AML-193 (cell line): Measurements from ENCODE around the gene TIRAP.
A peak's percentile ranks its signal among the peaks of the same experiment; 100 is the strongest.
"Not testable (repeated sequence)": the region's sequence is repeated elsewhere in the genome, so short reads cannot be mapped to it uniquely, and the experiment has no call there.

Experiments used
- DNase-seq, 2 experiments: peaks; one replicate each; lab custom pipeline; 2025; lab: John Stamatoyannopoulos, UW

TIRAP gene

DNA sequence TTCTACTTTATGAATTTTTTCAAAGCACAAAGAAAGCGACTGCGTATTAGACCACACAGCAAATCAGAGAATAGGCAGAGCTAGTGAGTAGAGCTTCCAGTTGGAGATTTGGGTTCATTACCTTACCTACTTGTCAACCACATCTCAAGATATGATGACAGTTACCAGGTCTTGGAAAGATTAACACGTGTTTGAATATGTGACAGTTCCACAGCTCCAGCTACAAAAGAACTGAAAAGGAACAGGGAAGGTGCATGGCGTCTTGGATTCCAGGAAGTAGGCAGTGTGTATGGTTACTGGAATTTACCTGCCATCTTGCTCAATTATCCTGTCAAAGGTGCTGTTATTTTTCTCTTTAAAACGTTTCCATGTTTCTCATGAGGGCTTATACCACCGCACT is 5.3 kb downstream of the TIRAP start:
- DNase-seq = no peak

DNA sequence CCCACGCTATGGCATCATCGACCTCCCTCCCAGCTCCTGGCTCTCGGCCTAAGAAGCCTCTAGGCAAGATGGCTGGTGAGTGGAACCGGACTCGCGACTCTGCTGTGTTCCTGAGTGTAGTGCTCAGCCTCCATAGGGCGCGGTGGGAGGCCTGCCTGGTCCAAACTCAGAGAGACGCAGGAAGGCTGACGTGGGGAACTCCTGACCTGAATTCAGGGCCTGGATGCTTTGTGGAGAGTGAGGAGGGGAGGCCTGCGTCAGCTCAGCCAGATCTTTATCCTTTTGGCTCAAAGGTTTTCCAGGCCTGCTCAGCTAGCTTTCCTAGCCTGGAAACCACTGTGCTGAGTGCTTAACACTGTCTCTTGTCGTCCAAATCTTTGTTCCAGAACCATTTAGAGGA is 8.0 kb downstream of the TIRAP start:
- no peak for DNase-seq

DNA sequence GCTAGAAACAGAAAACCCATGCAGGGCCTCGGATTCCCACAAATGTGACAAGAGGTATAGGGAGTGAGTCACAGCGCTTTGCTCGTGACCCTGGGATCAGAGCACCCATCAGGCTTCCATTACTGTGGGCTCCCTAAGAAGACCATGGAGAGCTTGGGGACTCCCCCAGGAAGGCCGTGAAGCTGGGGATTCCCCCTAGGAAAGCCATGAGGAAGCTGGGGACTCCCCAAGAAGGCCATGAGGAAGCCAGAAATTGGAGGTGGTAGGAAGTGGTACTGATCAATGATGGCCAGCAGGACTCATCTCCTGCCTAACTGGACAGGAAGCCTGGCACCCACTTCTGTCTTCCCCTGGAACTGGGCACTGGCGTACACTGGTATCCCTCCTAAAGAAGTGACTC is 10.8 kb downstream of the TIRAP start:
- no peak for DNase-seq

DNA sequence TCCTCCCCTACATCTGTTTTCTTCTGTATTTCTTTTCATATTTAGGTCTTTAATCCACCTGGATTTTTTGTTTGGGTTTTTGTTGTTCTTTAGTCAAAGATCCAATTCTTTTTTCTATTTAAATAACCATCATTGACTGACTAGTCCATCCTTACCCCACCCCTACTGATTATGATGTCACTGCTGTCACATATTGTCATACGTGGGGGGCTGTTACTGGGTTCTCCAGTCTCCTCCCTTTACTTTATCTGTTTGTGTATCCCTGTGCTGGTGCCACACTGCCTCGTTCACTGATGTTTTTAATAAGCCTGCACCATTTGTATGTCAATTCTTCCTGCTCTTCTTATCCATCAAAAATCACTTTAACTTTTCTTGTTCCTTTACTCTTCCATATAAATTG is 14.1 kb downstream of the TIRAP start:
- no peak for DNase-seq

DNA sequence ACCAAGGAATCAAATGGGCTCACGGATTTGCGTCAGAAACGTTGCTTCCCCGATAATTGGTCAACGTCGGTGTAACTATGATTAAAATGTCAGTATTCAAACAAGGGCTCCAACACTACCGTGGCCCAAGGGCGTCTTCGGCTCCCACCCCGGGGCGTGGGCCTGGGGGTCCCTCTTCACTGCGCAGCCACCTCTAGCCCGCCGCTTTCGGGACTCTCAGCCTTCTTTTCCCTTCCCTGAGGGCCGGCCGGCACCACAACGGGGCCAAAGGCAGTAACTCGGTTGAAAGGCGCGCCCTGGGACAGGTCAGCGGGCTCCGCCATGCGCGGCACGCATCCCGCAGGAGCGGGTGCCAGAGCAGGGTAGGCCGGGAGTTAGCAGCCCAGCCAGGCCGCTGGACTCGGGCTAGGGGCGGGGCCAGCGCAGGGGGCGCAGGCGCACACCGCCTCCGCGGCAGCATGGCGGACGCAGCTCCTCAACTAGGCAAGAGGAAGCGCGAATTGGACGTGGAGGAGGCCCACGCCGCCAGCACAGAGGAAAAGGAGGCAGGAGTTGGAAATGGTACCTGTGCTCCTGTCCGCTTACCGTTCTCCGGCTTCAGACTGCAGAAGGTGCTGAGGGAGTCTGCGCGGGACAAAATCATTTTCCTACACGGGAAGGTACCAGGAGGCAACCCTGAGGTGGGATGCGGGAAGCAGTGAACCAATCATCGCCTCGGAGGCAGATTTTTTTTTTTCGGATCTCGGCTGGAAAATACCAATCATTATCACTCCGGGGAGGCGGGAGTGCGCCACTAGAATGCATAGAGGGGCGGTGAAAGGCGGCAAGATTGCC is 20.9 kb downstream of the TIRAP start, which contains the start of gene DCPS:
Gene DCPS, plus strand, starts transcription at position 438 of the 834 bp plus-strand sequence. Its CDS starts 21 bp downstream, at position 459.
- peak; percentile 82 to 83 for DNase-seq

DNA sequence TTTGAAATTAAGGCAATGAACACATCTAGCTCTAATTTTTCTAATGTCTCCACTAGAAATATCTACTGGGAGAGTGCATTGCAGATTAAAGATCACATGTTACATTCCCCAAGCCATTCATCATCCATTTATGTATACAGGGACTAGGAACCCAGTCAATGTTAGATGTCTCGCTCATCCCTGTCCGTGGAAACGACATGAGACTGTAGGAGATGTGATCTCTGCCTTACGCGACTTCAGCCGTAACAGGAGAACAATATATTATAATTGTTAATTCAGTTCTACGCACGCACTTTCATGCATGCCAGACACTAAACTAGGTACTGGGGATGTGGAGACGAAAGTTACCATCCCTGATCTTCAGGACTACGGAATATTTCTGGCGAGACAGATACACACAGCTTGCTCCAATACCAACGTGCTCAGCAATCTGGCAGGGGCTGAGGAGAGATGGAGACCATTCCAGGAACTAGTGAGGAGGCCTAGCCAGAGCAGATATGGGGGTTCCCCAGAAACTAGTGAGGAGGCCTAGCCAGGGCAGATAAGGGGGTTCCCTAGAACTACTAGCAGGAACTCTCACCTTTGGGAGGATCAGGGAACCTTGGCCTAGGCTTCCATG is 21.7 kb downstream of the TIRAP start:
- DNase-seq = no peak

DNA sequence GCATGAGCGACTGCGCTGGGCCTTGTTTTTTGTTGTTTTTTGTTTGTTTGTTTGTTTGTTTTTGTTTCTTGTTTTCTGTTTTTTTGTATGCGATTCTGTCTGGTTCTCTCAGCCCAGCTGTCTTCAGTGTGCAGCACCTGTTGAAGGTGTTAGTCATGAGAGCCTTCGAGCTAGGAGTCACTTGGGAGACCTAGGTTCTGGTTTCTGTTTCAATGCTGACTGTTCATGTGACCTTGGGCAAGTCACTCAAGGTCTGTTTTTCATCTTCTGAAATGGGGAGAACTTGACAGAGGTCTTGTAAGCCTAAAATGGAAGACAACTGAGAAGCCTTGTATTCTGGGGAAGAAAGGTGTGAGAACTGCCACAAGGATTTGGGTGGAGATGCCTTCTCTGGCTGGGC is 22.8 kb downstream of the TIRAP start:
- DNase-seq = no peak

DNA sequence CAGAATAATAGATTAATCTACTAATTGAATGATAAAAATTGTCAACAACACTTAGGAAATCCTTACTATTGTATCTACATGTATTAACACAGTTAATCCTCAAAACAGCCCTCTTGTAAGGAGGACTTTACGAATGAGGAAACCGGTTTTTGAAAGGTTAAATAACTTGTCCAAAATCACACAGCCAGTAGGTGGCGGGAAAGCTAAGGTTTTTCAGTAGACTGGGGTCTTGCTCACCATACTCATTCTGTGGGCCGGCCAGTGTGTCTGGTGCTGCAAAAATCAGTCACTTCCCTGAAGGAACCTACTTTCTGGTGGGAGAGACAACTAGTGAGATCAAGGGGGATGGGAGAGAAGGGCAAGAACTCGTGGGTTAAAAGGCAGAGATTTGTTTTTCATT is 24.8 kb downstream of the TIRAP start:
- peak; percentile 48 to 75 for DNase-seq

DNA sequence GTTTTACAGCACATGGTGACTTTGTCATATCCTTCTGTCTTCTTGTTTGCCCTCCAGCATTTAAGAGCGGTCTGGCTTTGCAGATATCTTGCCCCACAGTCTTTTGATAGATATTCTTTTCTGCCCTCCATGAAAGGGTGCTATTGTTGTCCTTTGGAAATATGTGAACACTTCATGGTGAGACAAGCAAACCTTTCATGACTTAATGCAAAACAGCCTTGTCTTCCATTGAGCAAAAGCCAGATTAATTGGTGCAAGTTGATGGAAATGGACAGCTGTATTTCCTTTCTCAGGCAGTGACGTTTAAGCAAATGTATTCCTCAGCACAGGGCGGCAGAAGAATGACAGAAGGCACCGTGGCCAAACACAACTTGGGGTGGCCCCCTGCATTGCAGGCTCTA is 25.4 kb downstream of the TIRAP start:
- DNase-seq = no peak

DNA sequence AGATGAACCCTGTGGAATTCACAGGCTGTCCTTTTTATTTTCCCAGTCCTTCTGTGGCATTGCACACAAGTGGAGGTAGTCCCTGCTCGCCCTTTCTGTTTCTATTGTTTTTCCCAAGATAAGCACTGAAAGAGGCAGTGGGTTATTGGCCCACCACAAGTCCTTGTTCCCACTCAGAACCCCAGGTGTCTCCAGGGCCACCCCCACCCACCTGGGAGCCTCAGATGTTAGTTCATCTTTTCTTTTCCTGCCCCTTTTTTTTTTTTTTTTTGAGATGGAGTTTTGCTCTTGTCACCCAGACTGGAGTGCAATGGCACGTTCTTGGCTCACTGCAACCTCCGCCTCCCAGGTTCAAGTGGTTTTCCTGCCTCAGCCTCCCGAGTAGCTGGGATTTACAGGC is 25.9 kb downstream of the TIRAP start:
- DNase-seq = not testable (repeated sequence)

DNA sequence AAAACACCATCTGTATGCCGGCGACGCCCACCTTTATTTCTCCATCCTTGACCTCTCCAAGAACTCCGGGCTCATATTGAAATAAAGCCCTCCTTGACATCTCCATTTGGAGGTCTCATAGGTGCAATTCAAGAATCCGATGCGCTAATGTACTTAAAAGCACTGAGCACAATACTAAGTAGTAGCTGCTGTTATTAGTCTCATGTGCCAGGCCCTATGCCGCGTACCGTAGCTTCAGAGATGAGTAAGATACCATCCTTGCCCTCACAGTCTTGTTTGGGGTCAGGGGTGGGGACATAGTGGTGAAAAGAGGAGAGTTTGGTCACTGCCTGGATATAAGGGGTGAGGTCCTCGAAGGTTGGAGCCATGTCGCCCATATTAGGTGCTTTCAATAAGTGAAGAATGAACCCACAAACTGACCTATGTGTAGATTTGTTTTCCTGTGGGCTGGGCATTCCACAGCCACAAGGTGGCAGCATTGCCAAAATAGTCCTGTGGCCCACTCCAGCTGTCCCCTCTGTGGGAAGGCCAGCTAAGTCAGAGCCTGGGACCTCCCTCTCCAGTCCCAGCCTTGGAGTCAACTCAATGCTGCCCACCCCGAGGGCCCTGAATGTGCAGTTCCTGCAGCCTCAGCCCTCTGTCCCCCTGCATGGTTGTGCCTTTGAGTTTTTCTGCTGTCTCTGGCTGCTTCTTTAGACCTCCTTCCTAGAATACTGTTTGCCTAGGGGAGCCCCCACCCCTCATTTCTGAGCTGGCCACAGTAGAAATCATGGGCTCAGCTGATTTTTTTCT is 27.5 kb downstream of the TIRAP start:
- DNase-seq = peak; percentile 55 to 64

DNA sequence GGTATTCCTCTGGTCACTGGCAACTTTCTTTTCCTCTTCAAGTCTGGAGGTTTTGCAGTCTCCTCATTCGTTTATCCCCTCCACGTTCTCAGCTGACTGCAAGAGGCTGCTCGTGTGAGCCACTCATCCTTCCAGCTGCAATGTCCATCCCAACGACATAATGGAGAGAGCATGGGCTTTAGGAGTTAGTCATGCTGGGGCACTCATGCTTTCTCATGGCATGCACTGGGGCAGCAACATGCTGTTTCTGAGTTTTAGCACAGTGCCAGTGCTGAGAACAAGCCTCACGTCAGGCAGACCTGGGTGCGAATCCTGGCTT is 28.1 kb downstream of the TIRAP start:
- DNase-seq = no peak

DNA sequence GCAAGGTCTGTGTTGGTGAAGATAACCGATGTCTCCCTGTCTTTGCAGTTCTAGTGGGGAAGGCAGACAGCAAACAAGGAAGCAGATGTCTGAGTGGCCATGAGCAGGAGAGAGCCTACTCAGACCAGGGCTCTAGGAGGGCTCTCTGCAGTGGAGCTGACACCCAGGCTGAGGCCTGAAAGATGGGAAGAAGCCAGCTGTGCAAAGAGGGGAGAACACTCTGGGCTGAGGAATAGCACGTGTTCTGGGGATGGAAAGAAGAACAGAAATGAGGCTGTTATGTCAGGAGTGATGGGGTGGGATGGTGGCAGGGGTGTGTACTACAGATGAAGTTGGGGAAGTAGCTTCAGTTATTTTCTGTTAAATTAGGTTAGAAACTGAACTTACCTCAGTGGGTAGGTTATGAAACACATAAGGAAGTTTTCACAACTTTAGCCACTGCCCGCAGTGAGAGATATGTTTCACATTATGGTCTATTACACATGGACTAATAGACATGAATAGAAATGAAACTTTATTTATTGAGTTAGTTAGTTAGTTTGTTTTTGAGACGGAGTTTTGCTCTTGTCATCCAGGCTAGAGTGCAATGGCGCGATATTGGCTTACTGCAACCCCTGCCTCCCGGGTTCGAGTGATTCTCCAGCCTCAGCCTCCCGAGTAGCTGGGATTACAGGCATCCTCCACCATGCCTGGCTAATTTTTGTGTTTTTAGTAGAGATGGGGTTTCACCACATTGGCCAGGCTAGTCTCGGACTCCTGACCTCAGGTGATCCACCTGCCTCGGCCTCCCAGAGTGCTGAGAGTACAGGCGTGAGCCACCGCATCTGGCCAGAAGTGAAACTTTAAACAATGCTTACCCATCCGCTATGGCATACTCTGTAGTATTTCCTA is 28.8 kb downstream of the TIRAP start:
- peak; percentile 94 to 97 for DNase-seq

DNA sequence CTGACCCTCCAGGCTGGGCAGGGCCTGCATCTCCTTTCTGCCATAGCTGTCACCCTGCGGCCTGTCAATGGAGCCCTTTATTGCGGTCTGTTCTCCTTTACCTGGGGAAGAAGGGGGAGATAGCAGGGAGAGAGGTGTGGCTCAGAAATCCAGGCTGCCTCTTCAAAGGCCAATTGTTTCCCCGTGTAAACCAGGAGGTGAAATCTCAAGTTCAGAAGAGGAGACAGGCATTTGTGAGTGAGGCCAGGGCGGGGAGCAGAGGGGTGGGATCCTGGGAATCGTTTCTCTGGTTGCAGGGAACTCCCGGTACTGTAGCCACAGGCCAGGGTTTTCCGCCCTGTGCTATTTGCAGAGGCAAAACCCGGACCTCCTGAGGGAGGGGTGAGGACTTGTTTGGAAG is 30.1 kb downstream of the TIRAP start:
- no peak for DNase-seq

DNA sequence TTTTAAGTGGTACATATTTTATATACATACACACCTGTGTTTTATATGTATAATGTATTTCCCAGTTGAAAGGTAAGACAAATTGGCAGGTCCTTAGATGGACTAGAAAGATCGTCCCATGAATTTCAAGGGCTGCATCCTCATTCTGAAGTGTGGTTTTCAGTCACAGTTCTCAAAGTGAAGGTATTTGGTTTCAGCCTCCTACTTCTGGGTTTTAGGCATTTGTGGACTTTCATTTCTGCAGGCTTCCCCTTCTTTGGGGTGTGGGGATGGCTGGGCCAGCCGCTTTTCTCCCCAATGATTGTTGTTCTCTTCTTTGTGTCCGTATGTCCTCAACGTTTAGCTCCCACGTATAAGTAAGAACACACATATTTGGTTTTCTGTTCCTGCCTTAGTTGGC is 30.9 kb downstream of the TIRAP start:
- DNase-seq = no peak

DNA sequence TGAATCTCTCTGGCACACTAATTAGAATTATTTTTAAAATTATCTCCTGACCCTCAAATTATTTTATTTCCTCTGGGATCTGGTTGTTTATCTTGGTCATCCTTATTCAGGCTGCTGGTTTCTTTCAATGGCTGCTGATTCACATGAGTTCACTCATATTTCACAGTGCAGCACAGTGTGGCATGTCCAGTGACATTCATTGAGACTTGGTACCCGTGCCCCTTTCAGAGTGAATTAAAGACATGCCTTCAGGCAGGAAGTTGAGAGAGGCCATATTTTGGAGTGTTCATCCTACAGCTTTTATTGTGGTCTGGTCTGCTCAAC is 34.5 kb downstream of the TIRAP start:
- DNase-seq = no peak

DNA sequence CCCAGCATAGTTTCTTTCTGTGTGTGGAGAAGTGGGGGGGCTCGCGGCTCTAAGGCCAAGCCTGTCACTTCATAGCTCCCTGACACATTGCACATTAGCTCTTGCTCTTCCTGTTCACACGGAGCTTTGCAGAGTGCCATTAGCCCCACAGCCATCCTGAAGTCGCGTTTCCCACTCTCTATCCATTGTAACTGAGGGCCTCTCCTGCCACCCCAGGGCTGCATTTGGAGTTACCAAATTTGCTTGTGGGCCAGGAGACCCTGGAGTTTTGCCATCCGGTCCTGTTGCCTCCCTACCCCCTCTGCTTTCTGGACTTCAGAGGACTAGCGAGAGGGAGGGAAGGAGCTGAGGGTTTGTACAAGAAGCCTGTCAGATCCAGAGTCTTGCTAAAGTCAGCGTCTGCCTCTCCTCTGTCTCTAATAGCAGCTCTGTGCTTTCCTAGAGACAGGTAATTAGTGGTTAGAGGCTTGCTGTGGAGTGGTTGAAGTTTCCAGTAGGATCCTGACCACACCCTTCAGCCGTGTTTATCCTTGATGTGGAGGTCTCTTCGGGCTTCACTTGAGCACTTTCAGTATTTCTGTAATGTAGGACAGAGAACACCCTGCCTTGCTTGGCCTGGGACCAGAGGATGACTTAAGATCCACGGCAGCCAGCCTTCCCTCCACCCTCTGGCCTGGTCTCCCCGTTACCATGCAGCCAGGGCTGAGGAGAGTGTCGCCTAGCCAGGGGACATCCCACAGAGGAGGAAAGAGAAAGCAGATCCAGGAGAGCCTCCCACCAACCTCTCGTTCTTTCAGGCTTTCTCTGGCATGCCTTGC is 35.1 kb downstream of the TIRAP start:
- peak; percentile 28 to 32 for DNase-seq

DNA sequence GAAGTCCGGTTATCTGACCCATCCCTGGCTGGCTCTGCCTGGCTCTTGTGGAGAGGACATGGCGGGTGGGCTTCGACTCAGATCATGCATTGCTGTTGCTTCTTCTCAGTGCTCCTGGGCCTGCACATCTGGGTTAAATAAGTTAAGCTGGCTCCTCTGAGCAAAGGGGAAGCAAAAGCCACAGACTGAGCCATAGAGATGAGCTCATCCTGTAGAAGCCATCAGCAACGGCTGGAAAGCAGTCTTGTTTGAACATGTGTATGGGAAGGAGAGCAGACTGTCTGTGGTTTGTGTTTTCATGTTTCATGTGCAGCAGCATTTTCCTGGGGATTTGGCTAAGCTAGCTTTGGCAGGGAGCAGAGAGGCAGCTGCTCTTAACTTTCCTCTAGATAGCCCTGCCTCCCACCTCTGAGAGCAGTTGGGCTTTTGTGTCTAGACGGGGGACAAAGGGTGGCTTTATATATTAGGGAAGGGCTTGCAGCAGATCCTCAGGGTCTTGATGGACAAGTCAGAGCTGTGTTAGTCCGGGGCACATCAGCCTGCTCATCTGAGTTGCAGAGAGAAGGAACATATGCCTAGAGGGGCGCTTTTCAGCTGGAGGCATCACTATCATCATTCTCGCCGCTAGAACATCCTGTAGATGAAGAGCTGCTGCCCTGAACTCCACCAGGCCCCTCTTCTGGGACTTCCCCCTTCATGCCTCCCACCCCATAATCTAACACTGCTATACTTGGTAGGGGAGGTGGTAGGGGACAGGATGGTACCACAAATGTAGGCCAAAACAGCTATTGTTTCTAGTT is 35.9 kb downstream of the TIRAP start:
- DNase-seq = peak; percentile 90 to 91

DNA sequence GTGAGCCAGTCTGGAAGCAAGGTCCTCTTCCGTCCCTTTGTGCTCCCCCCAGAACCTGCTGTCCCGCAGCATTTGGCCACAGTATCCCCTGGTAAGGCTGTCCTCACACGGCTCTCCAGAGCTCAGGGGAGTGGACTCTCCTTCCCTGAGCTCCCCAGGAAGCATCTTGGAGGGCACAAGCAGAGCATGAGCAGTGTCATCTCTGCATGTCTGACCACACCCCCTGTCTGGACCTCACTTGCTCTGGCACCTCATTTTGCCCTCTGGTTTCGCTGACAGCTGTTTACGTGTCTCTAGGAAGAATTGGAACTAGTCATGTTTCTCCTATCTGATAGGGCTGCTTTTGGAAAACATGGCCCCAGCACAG is 36.5 kb downstream of the TIRAP start:
- no peak for DNase-seq

DNA sequence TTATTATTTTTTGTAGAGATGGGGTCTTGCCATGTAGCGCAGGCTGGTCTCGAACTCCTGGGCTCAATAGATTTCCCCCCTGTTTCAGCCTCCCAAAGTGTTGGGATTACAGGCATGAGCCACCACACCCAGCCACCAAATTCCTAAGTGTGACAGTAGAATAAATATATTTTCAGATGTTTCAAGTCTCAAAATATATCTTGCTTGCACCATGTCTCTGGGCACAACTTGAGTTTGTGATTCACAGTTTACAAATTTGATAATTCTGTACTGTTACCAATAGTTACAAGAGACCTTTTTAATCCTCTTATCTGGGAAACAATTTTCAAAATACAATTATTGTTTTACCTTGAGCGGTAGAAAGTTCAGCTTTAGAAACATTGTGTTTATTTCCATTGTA is 40.1 kb downstream of the TIRAP start:
- no peak for DNase-seq
